Peyer's patch (tissue), 4 donors: ENCODE data around the gene WWOX.

Source experiments
- POLR2A ChIP-seq, 2 donors: fragments of 450-650 bp; IDR thresholded peaks; one replicate each; pipeline ENCODE4 v1.5.1; 2017; ENCODE audit warnings: antibody characterized with exemption in 2 of 2, mild to moderate bottlenecking in 2 of 2, moderate library complexity in 2 of 2
- TF ChIP-seq, protein P1 (sequence below), 6 experiments: fragments of 450-650 bp in 4 of 6; fragments of 200-600 bp in 2 of 6; sonication (generic) in 1 of 6; IDR thresholded peaks; one replicate each; pipeline ENCODE4 v1.5.1; 2017 to 2019; ENCODE audit warnings: antibody characterized with exemption in 6 of 6, mild to moderate bottlenecking in 3 of 6, moderate library complexity in 1 of 6

DNA sequence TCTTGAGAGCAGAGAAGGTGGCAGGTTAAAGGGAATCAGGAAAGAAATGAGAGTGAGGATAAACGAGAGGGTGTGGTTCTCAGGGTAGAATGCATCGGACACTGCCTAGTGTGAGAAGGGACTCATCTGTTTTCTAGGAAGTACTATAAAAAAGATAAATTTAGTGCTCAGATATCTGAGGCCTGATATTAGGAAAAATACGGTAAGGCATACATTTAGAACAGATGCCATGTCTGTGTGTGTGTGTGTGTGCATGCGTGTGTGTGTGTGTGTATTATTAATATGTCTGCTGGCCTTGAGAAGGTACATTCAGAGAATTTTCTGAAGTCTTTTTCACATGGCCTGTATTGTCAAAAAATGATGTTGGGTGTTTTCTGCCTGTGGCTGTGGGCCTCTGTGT, 1086.3 kb downstream of the WWOX start:
- TF ChIP-seq, protein P1, sequence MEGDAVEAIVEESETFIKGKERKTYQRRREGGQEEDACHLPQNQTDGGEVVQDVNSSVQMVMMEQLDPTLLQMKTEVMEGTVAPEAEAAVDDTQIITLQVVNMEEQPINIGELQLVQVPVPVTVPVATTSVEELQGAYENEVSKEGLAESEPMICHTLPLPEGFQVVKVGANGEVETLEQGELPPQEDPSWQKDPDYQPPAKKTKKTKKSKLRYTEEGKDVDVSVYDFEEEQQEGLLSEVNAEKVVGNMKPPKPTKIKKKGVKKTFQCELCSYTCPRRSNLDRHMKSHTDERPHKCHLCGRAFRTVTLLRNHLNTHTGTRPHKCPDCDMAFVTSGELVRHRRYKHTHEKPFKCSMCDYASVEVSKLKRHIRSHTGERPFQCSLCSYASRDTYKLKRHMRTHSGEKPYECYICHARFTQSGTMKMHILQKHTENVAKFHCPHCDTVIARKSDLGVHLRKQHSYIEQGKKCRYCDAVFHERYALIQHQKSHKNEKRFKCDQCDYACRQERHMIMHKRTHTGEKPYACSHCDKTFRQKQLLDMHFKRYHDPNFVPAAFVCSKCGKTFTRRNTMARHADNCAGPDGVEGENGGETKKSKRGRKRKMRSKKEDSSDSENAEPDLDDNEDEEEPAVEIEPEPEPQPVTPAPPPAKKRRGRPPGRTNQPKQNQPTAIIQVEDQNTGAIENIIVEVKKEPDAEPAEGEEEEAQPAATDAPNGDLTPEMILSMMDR (IDR thresholded peaks at IDR 0.05): no peak
- no peak for TF ChIP-seq POLR2A (IDR thresholded peaks at IDR 0.05)
